Measurements from ENCODE around the gene KRTAP19-1.
A peak's percentile ranks its signal among the peaks of the same experiment; 100 is the strongest.

The KRTAP19-1 gene

GRCh38 chr21:30487336-30487735, 7.2 kb upstream of the KRTAP19-1 start, which contains the start of gene KRTAP19-2:
Gene KRTAP19-2, minus strand, starts transcription at chr21:30487436. Its CDS starts 88 bp downstream, at chr21:30487348.
- no peak for DNase-seq (ENCODE audit: low read depth)
- no peak within 1 kb of the TSS for H3K4me3 ChIP-seq (replicated peaks; ENCODE audit: low read depth, low read length)
- TF ChIP-seq CTCF (IDR thresholded peaks at IDR 0.05; ENCODE audit: low read length, missing control alignments), result no peak

DNA sequence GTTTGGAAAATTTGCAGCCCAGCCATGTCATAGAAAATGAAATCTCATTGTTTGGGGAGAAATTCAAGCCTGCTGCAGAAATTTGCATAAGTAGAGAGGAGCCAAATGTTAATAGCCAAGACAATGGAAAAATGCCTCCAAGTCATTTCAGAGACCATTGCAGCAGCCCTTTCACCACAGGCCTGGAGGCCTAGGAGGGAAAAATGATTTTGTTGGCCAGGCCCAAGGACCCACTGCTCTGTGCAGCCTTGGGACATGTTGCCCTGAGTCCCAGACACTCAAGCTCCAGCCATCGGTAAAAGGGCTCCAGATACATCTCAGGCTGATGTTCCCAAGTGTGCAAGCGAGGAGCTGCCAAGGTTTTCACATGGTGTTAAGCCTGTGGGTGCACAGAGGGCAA, 6.0 kb upstream of the KRTAP19-1 start:
- TF ChIP-seq CTCF (IDR thresholded peaks at IDR 0.05; ENCODE audit: low read length, missing control alignments), result no peak
- no peak overlapping the region for H3K4me3 ChIP-seq (replicated peaks; ENCODE audit: low read depth, low read length)

GRCh38 chr21:30482130-30482529, 2.0 kb upstream of the KRTAP19-1 start:
- H3K4me3 ChIP-seq (replicated peaks; ENCODE audit: low read depth, low read length), result no peak overlapping the region
- DNase-seq (ENCODE audit: low read depth), result no peak
- TF ChIP-seq CTCF (IDR thresholded peaks at IDR 0.05; ENCODE audit: low read length, missing control alignments), result no peak

More for the DNA sequence above, 6.0 kb upstream of the KRTAP19-1 start:
- DNase-seq (ENCODE audit: low read depth), result no peak

DNA sequence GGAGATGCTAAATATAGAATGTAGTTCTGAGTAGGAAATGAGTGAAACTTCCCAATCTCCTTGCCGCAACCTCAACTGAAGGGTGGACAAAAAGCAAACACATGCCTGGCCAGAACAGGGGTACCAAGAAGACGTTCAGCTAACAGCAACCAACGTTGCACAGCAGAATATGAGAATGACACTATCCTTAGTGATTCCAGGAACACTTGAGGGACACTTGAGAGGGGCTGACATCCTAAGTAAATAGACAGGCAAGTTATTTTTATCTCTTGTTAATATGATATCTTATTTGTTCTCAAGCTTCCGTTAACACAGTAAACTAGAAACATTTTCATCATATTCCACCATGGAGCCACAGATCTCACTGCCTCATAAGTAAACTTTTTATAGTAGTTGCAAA, 908 bp downstream of the KRTAP19-1 start:
- H3K4me3 ChIP-seq (replicated peaks; ENCODE audit: low read depth, low read length), result no peak overlapping the region
- DNase-seq (ENCODE audit: low read depth), result no peak
- TF ChIP-seq CTCF (IDR thresholded peaks at IDR 0.05; ENCODE audit: low read length, missing control alignments), result no peak

DNA sequence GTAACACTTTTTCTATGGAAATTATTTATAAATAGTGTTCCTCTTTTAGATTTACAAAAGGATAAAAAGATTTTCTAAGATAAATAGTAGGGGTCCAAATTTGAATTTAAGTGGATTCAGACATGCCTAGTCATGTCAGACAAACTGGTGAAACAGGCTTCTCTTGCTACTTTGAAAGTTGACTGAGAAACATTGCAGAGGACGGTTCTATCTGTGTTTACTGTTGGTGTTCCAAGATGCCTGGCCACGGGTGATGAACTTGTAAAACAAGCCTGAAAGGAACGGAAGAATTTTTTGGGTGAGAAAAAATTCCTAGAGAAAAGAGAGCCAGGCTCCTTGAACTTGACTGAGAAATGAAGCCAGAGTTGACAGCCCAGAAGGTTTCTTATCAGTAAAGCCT, 2.2 kb downstream of the KRTAP19-1 start:
- TF ChIP-seq CTCF (IDR thresholded peaks at IDR 0.05; ENCODE audit: low read length, missing control alignments), result no peak
- H3K4me3 ChIP-seq (replicated peaks; ENCODE audit: low read depth, low read length), result no peak overlapping the region
- DNase-seq (ENCODE audit: low read depth), result no peak

- TF ChIP-seq CTCF (IDR thresholded peaks at IDR 0.05; ENCODE audit: low read length, missing control alignments), result no peak
- H3K4me3 ChIP-seq (replicated peaks; ENCODE audit: low read depth, low read length), result no peak overlapping the region
- no peak for DNase-seq (ENCODE audit: low read depth)
Measured at GRCh38 chr21:30468900-30469714, 11.1 kb downstream of the KRTAP19-1 start.

GRCh38 chr21:30463713-30464112, 16.5 kb downstream of the KRTAP19-1 start:
- no peak for DNase-seq (ENCODE audit: low read depth)
- TF ChIP-seq CTCF (IDR thresholded peaks at IDR 0.05; ENCODE audit: low read length, missing control alignments), result peak; percentile 22
- H3K4me3 ChIP-seq (replicated peaks; ENCODE audit: low read depth, low read length), result no peak overlapping the region
